VCaP (cell line): ENCODE results near the gene PEG3.

Experiments used
- H3K27ac ChIP-seq: fragments of 450-650 bp; 2 replicates; pipeline ENCODE4 v1.5.1; 2017
- TF ChIP-seq, protein P1 (sequence below): fragments of 450-650 bp; conservative IDR thresholded peaks from 2 replicates; pipeline ENCODE4 v1.5.1; 2017; ENCODE audit warnings: mild to moderate bottlenecking, moderate library complexity

Gene PEG3

GRCh38 chr19:56831255-56831654 is 9.3 kb downstream of the PEG3 start:
- H3K27ac ChIP-seq: no peak overlapping the region
- TF ChIP-seq, protein P1, sequence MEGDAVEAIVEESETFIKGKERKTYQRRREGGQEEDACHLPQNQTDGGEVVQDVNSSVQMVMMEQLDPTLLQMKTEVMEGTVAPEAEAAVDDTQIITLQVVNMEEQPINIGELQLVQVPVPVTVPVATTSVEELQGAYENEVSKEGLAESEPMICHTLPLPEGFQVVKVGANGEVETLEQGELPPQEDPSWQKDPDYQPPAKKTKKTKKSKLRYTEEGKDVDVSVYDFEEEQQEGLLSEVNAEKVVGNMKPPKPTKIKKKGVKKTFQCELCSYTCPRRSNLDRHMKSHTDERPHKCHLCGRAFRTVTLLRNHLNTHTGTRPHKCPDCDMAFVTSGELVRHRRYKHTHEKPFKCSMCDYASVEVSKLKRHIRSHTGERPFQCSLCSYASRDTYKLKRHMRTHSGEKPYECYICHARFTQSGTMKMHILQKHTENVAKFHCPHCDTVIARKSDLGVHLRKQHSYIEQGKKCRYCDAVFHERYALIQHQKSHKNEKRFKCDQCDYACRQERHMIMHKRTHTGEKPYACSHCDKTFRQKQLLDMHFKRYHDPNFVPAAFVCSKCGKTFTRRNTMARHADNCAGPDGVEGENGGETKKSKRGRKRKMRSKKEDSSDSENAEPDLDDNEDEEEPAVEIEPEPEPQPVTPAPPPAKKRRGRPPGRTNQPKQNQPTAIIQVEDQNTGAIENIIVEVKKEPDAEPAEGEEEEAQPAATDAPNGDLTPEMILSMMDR: no peak

GRCh38 chr19:56829596-56829995 is 10.9 kb downstream of the PEG3 start:
- TF ChIP-seq, protein P1: no peak
- no peak overlapping the region for H3K27ac ChIP-seq

- no peak overlapping the region for H3K27ac ChIP-seq
- TF ChIP-seq, protein P1: no peak
Observed at GRCh38 chr19:56827708-56828107, 12.8 kb downstream of the PEG3 start.

- H3K27ac ChIP-seq: no peak overlapping the region
- TF ChIP-seq, protein P1: no peak
Observed at GRCh38 chr19:56823956-56824355, 16.6 kb downstream of the PEG3 start.

- TF ChIP-seq, protein P1: no peak
Observed at GRCh38 chr19:56823417-56823816, 17.1 kb downstream of the PEG3 start.

GRCh38 chr19:56822755-56823154 is 17.8 kb downstream of the PEG3 start:
- H3K27ac ChIP-seq: no peak overlapping the region
- TF ChIP-seq, protein P1: no peak

More at GRCh38 chr19:56823417-56823816, 17.1 kb downstream of the PEG3 start:
- no peak overlapping the region for H3K27ac ChIP-seq

- TF ChIP-seq, protein P1: no peak
Observed at GRCh38 chr19:56821675-56822074, 18.9 kb downstream of the PEG3 start.

More at GRCh38 chr19:56821675-56822074, 18.9 kb downstream of the PEG3 start:
- H3K27ac ChIP-seq: no peak overlapping the region
